H9 (cell line): ENCODE data around the gene GPR107. TPM values are rescaled to one million over a fixed set of nuclear protein-coding genes. Genes with fewer than 3 reads are reported as not detected.

ENCODE experiments used
- DNase-seq: peaks from one replicate; pipeline ENCODE4 v3.0.0-alpha.2; 2017
- H2AFZ ChIP-seq: one replicate; pipeline ENCODE4 v1.6.1; 2013; ENCODE audit warnings: mild to moderate bottlenecking, low read length, control low read depth, moderate library complexity
- H2AK5ac ChIP-seq: 2 replicates; pipeline ENCODE4 v1.6.1; 2013; ENCODE audit warnings: low read length, control low read depth, mixed read lengths; ENCODE audit not compliant: insufficient read length
- H2BK120ac ChIP-seq: one replicate; pipeline ENCODE4 v1.6.1; 2013; ENCODE audit warnings: low read depth, mild to moderate bottlenecking, low read length, control low read depth, inconsistent platforms; ENCODE audit not compliant: poor library complexity, severe bottlenecking
- H2BK12ac ChIP-seq: 2 replicates; pipeline ENCODE4 v1.6.1; 2013; ENCODE audit warnings: low read length, control low read depth, mixed read lengths, low read depth; ENCODE audit not compliant: insufficient read length
- H2BK15ac ChIP-seq: 2 replicates; pipeline ENCODE4 v1.6.1; 2013; ENCODE audit warnings: low read depth, low read length, control low read depth
- H2BK20ac ChIP-seq: one replicate; pipeline ENCODE4 v1.6.1; 2013; ENCODE audit warnings: low read depth, mild to moderate bottlenecking, low read length, control low read depth, inconsistent platforms; ENCODE audit not compliant: poor library complexity, severe bottlenecking
- H2BK5ac ChIP-seq: 2 replicates; pipeline ENCODE4 v1.6.1; 2013; ENCODE audit warnings: low read length, control low read depth, mixed read lengths; ENCODE audit not compliant: insufficient read length
- H3K14ac ChIP-seq: 2 replicates; pipeline ENCODE4 v1.6.1; 2013; ENCODE audit warnings: low read length, control low read depth; ENCODE audit not compliant: insufficient read depth
- H3K18ac ChIP-seq: 2 replicates; pipeline ENCODE4 v1.6.1; 2013; ENCODE audit warnings: low read depth, mild to moderate bottlenecking, mixed read lengths, low read length, control low read depth; ENCODE audit not compliant: insufficient read length
- H3K23ac ChIP-seq: 2 replicates; pipeline ENCODE4 v1.6.1; 2013; ENCODE audit warnings: low read length, control low read depth, mixed read lengths, low read depth; ENCODE audit not compliant: insufficient read length
- H3K23me2 ChIP-seq: 2 replicates; pipeline ENCODE4 v1.6.1; 2013; ENCODE audit warnings: low read depth, mild to moderate bottlenecking, mixed read lengths, low read length, control low read depth; ENCODE audit not compliant: insufficient read length, poor library complexity, severe bottlenecking
- H3K27ac ChIP-seq: 2 replicates; pipeline ENCODE4 v1.5.1; 2013; ENCODE audit warnings: low read length, control low read depth, mixed read lengths, low read depth; ENCODE audit not compliant: insufficient read length
- H3K27me3 ChIP-seq: 2 replicates; pipeline ENCODE4 v1.6.1; 2013; ENCODE audit warnings: low read length, control low read depth, inconsistent platforms; ENCODE audit not compliant: insufficient read depth
- H3K4ac ChIP-seq: 2 replicates; pipeline ENCODE4 v1.6.1; 2013; ENCODE audit warnings: low read depth, mild to moderate bottlenecking, control low read depth, inconsistent platforms, low read length, moderate library complexity
- H3K4me1 ChIP-seq: 2 replicates; pipeline ENCODE4 v1.6.1; 2013; ENCODE audit warnings: low read length, control low read depth, inconsistent platforms; ENCODE audit not compliant: insufficient read depth
- H3K4me2 ChIP-seq: 2 replicates; pipeline ENCODE4 v1.6.1; 2013; ENCODE audit warnings: low read length, control low read depth, mixed read lengths; ENCODE audit not compliant: insufficient read length, insufficient read depth
- H3K56ac ChIP-seq: 2 replicates; pipeline ENCODE4 v1.6.1; 2013; ENCODE audit warnings: low read depth, mild to moderate bottlenecking, mixed read lengths, low read length, control low read depth; ENCODE audit not compliant: insufficient read length
- H3K79me1 ChIP-seq: 2 replicates; pipeline ENCODE4 v1.6.1; 2013; ENCODE audit warnings: low read depth, mild to moderate bottlenecking, moderate library complexity, low read length, control low read depth, inconsistent platforms; ENCODE audit not compliant: insufficient read depth, poor library complexity, severe bottlenecking
- H3K79me2 ChIP-seq: 2 replicates; pipeline ENCODE4 v1.6.1; 2013; ENCODE audit warnings: low read length, control low read depth, inconsistent platforms; ENCODE audit not compliant: insufficient read depth
- H3K9ac ChIP-seq: 2 replicates; pipeline ENCODE4 v1.6.1; 2013; ENCODE audit warnings: low read length, control low read depth, mixed read lengths; ENCODE audit not compliant: insufficient read length; ENCODE audit errors: extremely low read depth
- H3K9me3 ChIP-seq: one replicate; pipeline ENCODE4 v1.6.1; 2013; ENCODE audit warnings: low read depth, low read length, inconsistent platforms; ENCODE audit not compliant: control insufficient read depth
- H3T11ph ChIP-seq: one replicate; pipeline ENCODE4 v1.6.1; 2013; ENCODE audit warnings: mild to moderate bottlenecking, low read length, control low read depth, inconsistent platforms
- H4K20me1 ChIP-seq: one replicate; pipeline ENCODE4 v1.6.1; 2013; ENCODE audit not compliant: control insufficient read depth, insufficient read length, insufficient read depth
- H4K5ac ChIP-seq: 2 replicates; pipeline ENCODE4 v1.6.1; 2013; ENCODE audit warnings: low read depth, mild to moderate bottlenecking, mixed read lengths, low read length, control low read depth; ENCODE audit not compliant: insufficient read length
- H4K8ac ChIP-seq: replicated peaks from 2 replicates; pipeline ENCODE4 v1.6.1; 2013; ENCODE audit warnings: low read length, control low read depth, mixed read lengths, low read depth; ENCODE audit not compliant: insufficient read length
- H4K91ac ChIP-seq: 2 replicates; pipeline ENCODE4 v1.6.1; 2013; ENCODE audit warnings: low read depth, mild to moderate bottlenecking, moderate library complexity, mixed read lengths, low read length, control low read depth; ENCODE audit not compliant: insufficient read length
- H3K27ac Mint-ChIP-seq, 3 experiments: 2 replicates in 2 of 3; 3 replicates in 1 of 3; pipeline ENCODE4 v1.8.0; 2020 to 2021; ENCODE audit warnings: mixed read lengths in 3 of 3, mild to moderate bottlenecking in 1 of 3, moderate library complexity in 1 of 3
- H3K27me3 Mint-ChIP-seq: 2 replicates; pipeline ENCODE4 v1.8.0; 2021; ENCODE audit warnings: low read depth, mild to moderate bottlenecking, moderate library complexity, mixed read lengths
- H3K36me3 Mint-ChIP-seq, 3 experiments: 2 replicates in 2 of 3; 3 replicates in 1 of 3; pipeline ENCODE4 v1.8.0; 2020 to 2021; ENCODE audit warnings: low read depth in 3 of 3, mixed read lengths in 3 of 3; ENCODE audit not compliant: insufficient read depth in 1 of 3
- H3K4me1 Mint-ChIP-seq, 2 experiments: 2 replicates each; pipeline ENCODE4 v1.8.0; 2020; ENCODE audit warnings: mixed read lengths in 2 of 2
- H3K4me3 Mint-ChIP-seq, 2 experiments: 2 replicates in 1 of 2; 3 replicates in 1 of 2; pipeline ENCODE4 v1.8.0; 2020 to 2021; ENCODE audit warnings: mild to moderate bottlenecking in 2 of 2, mixed read lengths in 2 of 2, moderate library complexity in 1 of 2
- H3K9me3 Mint-ChIP-seq, 2 experiments: 2 replicates in 1 of 2; 3 replicates in 1 of 2; pipeline ENCODE4 v1.8.0; 2020; ENCODE audit warnings: mild to moderate bottlenecking in 2 of 2, mixed read lengths in 2 of 2, moderate library complexity in 1 of 2
- CTCF ChIP-seq: fragments of 200-600 bp; sonication (generic); conservative IDR thresholded peaks from 3 replicates; pipeline ENCODE4 v1.8.0; 2021; ENCODE audit warnings: antibody characterized with exemption, mild to moderate bottlenecking
- WGBS: extraction: QIAGEN DNeasy Blood & Tissue Kit; methylation state at CpG from one replicate; pipeline ENCODE4 v1.1.7; 2013; ENCODE audit warnings: missing lambda C conversion rate, low lambda C conversion rate, mixed read lengths; ENCODE audit not compliant: insufficient read length; ENCODE audit errors: extremely low coverage; 5-methylcytosine and 5-hydroxymethylcytosine counted together
- total RNA-seq: library from RNA; stranded (reverse); gene quantifications from 2 replicates; pipeline ENCODE4 v1.2.1, GENCODE V29; 2021

The GPR107 gene
- total RNA-seq, 1 experiment from 2014 or later: 38.0 TPM

GRCh38 chr9:130029223-130029973 lies 24.3 kb upstream of the GPR107 start:
- H4K20me1 ChIP-seq: no peaks in the 10 kb centered on the region
- no peak overlapping the region for H3T11ph ChIP-seq
- no peak overlapping the region for H3K27ac ChIP-seq
- H3K27ac Mint-ChIP-seq: no peak overlapping the region; a peak in 2 of 7 replicates
- H3K79me2 ChIP-seq: no peaks in the 10 kb centered on the region; the same call in 1 of the 2 replicates
- DNase-seq: no peak
- H3K14ac ChIP-seq: no peak overlapping the region
- H2BK15ac ChIP-seq: no peak overlapping the region
- no peak overlapping the region for H3K4me3 Mint-ChIP-seq
- H2BK20ac ChIP-seq: no peak overlapping the region
- no peak overlapping the region for H3K4me2 ChIP-seq
- no peak for TF ChIP-seq CTCF
- H3K9me3 ChIP-seq: no peaks in the 10 kb centered on the region
- no peak overlapping the region for H3K56ac ChIP-seq
- H3K23ac ChIP-seq: no peak overlapping the region
- H2BK5ac ChIP-seq: no peak overlapping the region
- H4K8ac ChIP-seq: no peak overlapping the region
- no peak overlapping the region for H2BK120ac ChIP-seq
- no peak overlapping the region for H3K18ac ChIP-seq
- H3K36me3 Mint-ChIP-seq: no peaks in the 10 kb centered on the region
- no peaks in the 10 kb centered on the region for H3K9me3 Mint-ChIP-seq
- no peak overlapping the region for H4K5ac ChIP-seq
- no peaks in the 10 kb centered on the region for H3K27me3 Mint-ChIP-seq
- peaks cover 6 to 7% of the 10 kb centered on the region in 2 experiments for H3K4me1 Mint-ChIP-seq
- no peaks in the 10 kb centered on the region for H3K79me1 ChIP-seq
- no peak overlapping the region for H2AK5ac ChIP-seq
- no peak overlapping the region for H2AFZ ChIP-seq
- H3K23me2 ChIP-seq: no peaks in the 10 kb centered on the region
- H3K4me1 ChIP-seq: no peaks in the 10 kb centered on the region
- no peak overlapping the region for H4K91ac ChIP-seq
- H3K4ac ChIP-seq: no peak overlapping the region
- no CpG with 5 or more reads among the region's 10 CpGs for WGBS
- no peaks in the 10 kb centered on the region for H3K27me3 ChIP-seq
- H2BK12ac ChIP-seq: no peak overlapping the region
- H3K9ac ChIP-seq: no peak overlapping the region
